K562 treated with DMSO at 1 percent for 24 hours (cell line): ENCODE results near the gene GUCA2A. TPM values are rescaled to one million over a fixed set of nuclear protein-coding genes. Genes with fewer than 3 reads are reported as not detected.

Experiments used
- total RNA-seq: library from RNA; unstranded; fragments of 300-600 nt; gene quantifications from 2 replicates; pipeline ENCODE4 v1.2.3, GENCODE V29; 2022; ENCODE audit warnings: low read depth; ENCODE audit not compliant: insufficient read depth

Gene GUCA2A
- not detected in 2 replicates for total RNA-seq

GRCh38 chr1:42164551-42165420 is at the start of gene GUCA2A:
Gene GUCA2A, minus strand, starts transcription at chr1:42164745. Its CDS starts 33 bp downstream, at chr1:42164712.

GRCh38 chr1:42152907-42153600 is 11.5 kb downstream of the GUCA2A start, which contains the start of gene GUCA2B:
Gene GUCA2B, plus strand, starts transcription at chr1:42153410. Its CDS starts 41 bp downstream, at chr1:42153451.

Other genes starting within 250 kb of the GUCA2A start
- gene HIVEP3, start 245.8 kb downstream of the GUCA2A start, total RNA-seq = 0.78 and 1.7 TPM in 2 replicates
- not detected in 2 replicates for gene GUCA2B, start 11.3 kb downstream of the GUCA2A start, total RNA-seq
- 13.3 and 13.6 TPM in 2 replicates for gene FOXJ3, start 170.5 kb upstream of the GUCA2A start, total RNA-seq
- 0.05 TPM in 1 of 2 replicates, not detected in the other for gene RIMKLA, start 216.0 kb upstream of the GUCA2A start, total RNA-seq